ENCODE measurements around the gene USP21. TPM values are rescaled to one million over a fixed set of nuclear protein-coding genes. Genes with fewer than 3 reads are reported as not detected.

USP21 gene
- total and polyA plus RNA-seq, 9 of the 15 experiments (the other 6 are each of a cell fraction or from before 2014, with no cell fraction given): 4.9 to 52.4 (median 21.6) TPM

GRCh38 chr1:161130266-161130665 lies 29.0 kb upstream of the USP21 start:
- in situ Hi-C loops (cut with MboI) (no loop called here), intact Hi-C loops (cut with micrococcal nuclease) (loop anchor here (5.0 to 10.0 kb wide), 3 partner anchors 37 to 405 kb away; partner anchors contain the start of gene PPOX)
- Histone ChIP-seq H3K4me2 (ENCODE audit: insufficient read depth, low read length) (no peak overlapping the region), H3K9me1 (ENCODE audit: control insufficient read depth, insufficient read depth, low read length) (no peaks in the 10 kb centered on the region), H3K27ac (ENCODE audit: extremely low read depth, low read depth, low read length) (no peak overlapping the region), H2AFZ (ENCODE audit: low read depth, low read length) (no peak overlapping the region), H3K4me1 (replicated peaks in 1 of 2; ENCODE audit: control insufficient read depth in 2 of 2, insufficient read depth in 2 of 2, low read length in 2 of 2) (peaks cover 7 to 15% of the 10 kb centered on the region in 2 experiments; a peak in 3 of 5 replicates), H3K27me3 (ENCODE audit: control insufficient read depth in 2 of 2, insufficient read depth in 2 of 2, low read length in 2 of 2) (no peaks in the 10 kb centered on the region), H3K9ac (ENCODE audit: insufficient read depth in 1 of 2, low read depth in 2 of 2, low read length in 2 of 2) (no peak overlapping the region), H3K9me3 (replicated peaks; ENCODE audit: control insufficient read depth, insufficient read depth, low read depth, low read length) (no peaks in the 10 kb centered on the region), H3K4me3 (no peak overlapping the region), H3K79me2 (ENCODE audit: control insufficient read depth, insufficient read depth, low read length) (peaks cover 65% of the 10 kb centered on the region), H4K20me1 (replicated peaks; ENCODE audit: control insufficient read depth, insufficient read depth, low read length) (no peaks in the 10 kb centered on the region), H3K36me3 (ENCODE audit: control insufficient read depth, insufficient read depth, low read length) (peaks cover 51% of the 10 kb centered on the region)
- BruUV-seq (replicated peaks): no TSS peak
- no peak for ATAC-seq
- ChIA-PET CTCF (ENCODE audit: low intra/inter-chr PET ratio) (no interaction called here), POLR2A (interaction anchor here (0.7 to 4.2 kb wide), 4 partner anchors 9 to 69 kb away, joined by 3 to 20 read pairs (median 6); partner anchors contain the start of genes NIT1 and PFDN2)
- TF ChIP-seq ZNF444 (CRISPR knock-in tag; IDR thresholded peaks at IDR 0.05) (no peak), GATA2 (CRISPR knock-in tag; IDR thresholded peaks at IDR 0.05) (no peak), AFF1 (IDR thresholded peaks at IDR 0.05; ENCODE audit: low read depth in 1 of 2, partially characterized antibody in 2 of 2) (no peak), ATF3 (IDR thresholded peaks at IDR 0.05) (no peak), ATF3 (CRISPR knock-in tag; conservative IDR thresholded peaks at IDR 0.05) (no peak), DIDO1 (tag; IDR thresholded peaks at IDR 0.05; ENCODE audit: low read depth) (no peak), RFX1 (IDR thresholded peaks at IDR 0.05) (no peak)
- FAIRE-seq: no peak
- no peak for DNase-seq (ENCODE audit: extremely low read depth in 1 of 4, low spot score in 3 of 4)
- WGBS (ENCODE audit: insufficient coverage, low coverage, missing lambda C conversion rate): 50% methylated on average over 1 of the region's 1 CpG
